PC-3 (cell line): Measurements from ENCODE around the gene TBC1D12. TPM values are rescaled to one million over a fixed set of nuclear protein-coding genes. Genes with fewer than 3 reads are reported as not detected.
A peak's percentile ranks its signal among the peaks of the same experiment; 100 is the strongest.

Experiments used
- ATAC-seq: fragments of 200-7000 bp; cut with Tn5 transposase; 2 replicates; pipeline ENCODE4 v1.9.1; 2020; ENCODE audit warnings: mild to moderate bottlenecking, moderate library complexity
- BruUV-seq: library from RNA; stranded (reverse); fragments of 400-500 nt; replicated peaks from 2 replicates; lab custom pipeline; 2021; lab: Mats Ljungman, UMichigan
- CTCF ChIA-PET: fragments of 300-600 bp; sonication (Branson Sonifier 250); formaldehyde crosslinking; loops from one replicate; lab custom pipeline; 2022; ENCODE audit warnings: antibody characterized with exemption; lab: Charles Lee
- POLR2A ChIA-PET: fragments of 300-600 bp; sonication (Branson Sonifier 250); formaldehyde crosslinking; loops from one replicate; lab custom pipeline; 2022; ENCODE audit warnings: antibody characterized with exemption; ENCODE audit not compliant: unreplicated experiment; lab: Charles Lee
- DNase-seq: peaks from one replicate; pipeline ENCODE4 v3.0.0-alpha.2; 2015
- H2AFZ ChIP-seq: fragments of 300-600 bp; sonication (generic); 2 replicates; pipeline ENCODE4 v1.6.0; 2016; ENCODE audit warnings: antibody characterized with exemption, low read length
- H3F3A ChIP-seq: fragments of 300-600 bp; sonication (generic); one replicate; pipeline ENCODE4 v1.6.0; 2017; ENCODE audit warnings: antibody characterized with exemption, low read length, control low read depth, mild to moderate bottlenecking; ENCODE audit not compliant: unreplicated experiment
- H3K27ac ChIP-seq: fragments of 300-600 bp; sonication (generic); 2 replicates; pipeline ENCODE4 v1.5.1; 2016; ENCODE audit warnings: mild to moderate bottlenecking, low read length
- H3K27me3 ChIP-seq: fragments of 300-600 bp; sonication (generic); 2 replicates; pipeline ENCODE4 v1.6.1; 2016; ENCODE audit warnings: low read length, mixed read lengths
- H3K36me3 ChIP-seq: fragments of 300-600 bp; sonication (generic); 2 replicates; pipeline ENCODE4 v1.6.1; 2016; ENCODE audit warnings: low read depth, mixed run types, low read length, mixed read lengths
- H3K4me1 ChIP-seq: fragments of 300-600 bp; sonication (generic); 2 replicates; pipeline ENCODE4 v1.5.1; 2016; ENCODE audit warnings: low read length; ENCODE audit not compliant: insufficient read depth
- H3K4me2 ChIP-seq: fragments of 300-600 bp; sonication (generic); 2 replicates; pipeline ENCODE4 v1.6.0; 2016; ENCODE audit warnings: low read length
- H3K4me3 ChIP-seq: fragments of 300-600 bp; sonication (generic); 2 replicates; pipeline ENCODE4 v1.5.1; 2016; ENCODE audit warnings: mild to moderate bottlenecking, low read length, mixed read lengths
- H3K79me2 ChIP-seq: fragments of 300-600 bp; sonication (generic); 2 replicates; pipeline ENCODE4 v1.6.1; 2017; ENCODE audit warnings: low read length, mixed read lengths
- H3K9ac ChIP-seq: fragments of 300-600 bp; sonication (generic); 2 replicates; pipeline ENCODE4 v1.6.0; 2016; ENCODE audit warnings: mild to moderate bottlenecking, low read length
- H3K9me2 ChIP-seq: fragments of 300-600 bp; sonication (generic); replicated peaks from 2 replicates; pipeline ENCODE4 v1.6.1; 2016; ENCODE audit warnings: mixed run types, low read length, mixed read lengths
- H3K9me3 ChIP-seq: fragments of 300-600 bp; sonication (generic); 2 replicates; pipeline ENCODE4 v1.6.1; 2016; ENCODE audit warnings: low read length, mixed read lengths
- H4K20me1 ChIP-seq: fragments of 300-600 bp; sonication (generic); 2 replicates; pipeline ENCODE4 v1.6.1; 2016; ENCODE audit warnings: low read length, mixed read lengths
- EZH2 ChIP-seq: fragments of 300-600 bp; sonication (generic); IDR thresholded peaks from one replicate; pipeline ENCODE4 v1.6.1; 2017; ENCODE audit warnings: antibody characterized with exemption, mild to moderate bottlenecking, low read length; ENCODE audit not compliant: unreplicated experiment
- EZH2phosphoT487 ChIP-seq: fragments of 300-600 bp; sonication (generic); IDR thresholded peaks from 2 replicates; pipeline ENCODE4 v1.6.1; 2018; ENCODE audit warnings: mild to moderate bottlenecking, antibody characterized with exemption, low read length, borderline replicate concordance
- intact Hi-C: fragments of 100-400 bp; cut with micrococcal nuclease; formaldehyde crosslinking; loops from 2 replicates; pipeline ENCODE4 v1.9.0; 2023
- total RNA-seq: library from RNA; depleted of rRNA; stranded (reverse); fragments of >200 nt; gene quantifications from 2 replicates; pipeline ENCODE4 v1.2.3, GENCODE V29; 2014
- TF ChIP-seq, protein P1 (sequence below): fragments of 300-600 bp; sonication (generic); conservative IDR thresholded peaks from 2 replicates; pipeline ENCODE4 v1.5.1; 2017; ENCODE audit warnings: antibody characterized with exemption, low read depth, mild to moderate bottlenecking, low read length

The TBC1D12 gene
- total RNA-seq, 1 experiment from 2014 or later: 4.5 TPM

DNA sequence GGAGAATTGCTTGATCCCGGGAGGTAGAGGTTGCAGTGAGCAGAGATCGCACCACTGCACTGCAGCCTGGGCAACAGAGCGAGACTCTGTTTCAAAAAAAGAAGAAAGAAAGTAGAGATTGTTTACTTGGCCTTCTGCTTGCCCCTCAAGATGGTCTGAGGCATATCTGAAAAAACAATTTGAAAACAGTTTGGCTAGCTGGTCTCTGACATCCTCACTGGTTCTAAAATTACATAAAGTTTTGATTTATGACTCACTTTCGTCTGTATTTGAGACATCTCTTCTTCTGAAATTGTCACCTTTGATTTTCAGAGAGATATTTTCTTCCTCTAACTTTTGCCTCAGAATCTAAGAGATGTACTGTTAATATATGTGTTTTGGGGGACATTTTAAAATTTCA, 93.7 kb downstream of the TBC1D12 start:
- no peak for DNase-seq
- ChIA-PET CTCF (no interaction called here), POLR2A (no interaction called here)
- TF ChIP-seq, protein P1, sequence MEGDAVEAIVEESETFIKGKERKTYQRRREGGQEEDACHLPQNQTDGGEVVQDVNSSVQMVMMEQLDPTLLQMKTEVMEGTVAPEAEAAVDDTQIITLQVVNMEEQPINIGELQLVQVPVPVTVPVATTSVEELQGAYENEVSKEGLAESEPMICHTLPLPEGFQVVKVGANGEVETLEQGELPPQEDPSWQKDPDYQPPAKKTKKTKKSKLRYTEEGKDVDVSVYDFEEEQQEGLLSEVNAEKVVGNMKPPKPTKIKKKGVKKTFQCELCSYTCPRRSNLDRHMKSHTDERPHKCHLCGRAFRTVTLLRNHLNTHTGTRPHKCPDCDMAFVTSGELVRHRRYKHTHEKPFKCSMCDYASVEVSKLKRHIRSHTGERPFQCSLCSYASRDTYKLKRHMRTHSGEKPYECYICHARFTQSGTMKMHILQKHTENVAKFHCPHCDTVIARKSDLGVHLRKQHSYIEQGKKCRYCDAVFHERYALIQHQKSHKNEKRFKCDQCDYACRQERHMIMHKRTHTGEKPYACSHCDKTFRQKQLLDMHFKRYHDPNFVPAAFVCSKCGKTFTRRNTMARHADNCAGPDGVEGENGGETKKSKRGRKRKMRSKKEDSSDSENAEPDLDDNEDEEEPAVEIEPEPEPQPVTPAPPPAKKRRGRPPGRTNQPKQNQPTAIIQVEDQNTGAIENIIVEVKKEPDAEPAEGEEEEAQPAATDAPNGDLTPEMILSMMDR: no peak
- TF ChIP-seq EZH2phosphoT487 (no peak), EZH2 (no peak)
- no peaks in the 10 kb centered on the region for H3K4me1 ChIP-seq
- H3K9me2 ChIP-seq: no peaks in the 10 kb centered on the region
- no peaks in the 10 kb centered on the region for H3K9me3 ChIP-seq
- intact Hi-C loops: no loop called here
- no peaks in the 10 kb centered on the region for H3F3A ChIP-seq
- H2AFZ ChIP-seq: no peak overlapping the region
- H3K36me3 ChIP-seq: no peaks in the 10 kb centered on the region
- H3K27ac ChIP-seq: no peak overlapping the region
- no peaks in the 10 kb centered on the region for H4K20me1 ChIP-seq
- H3K4me2 ChIP-seq: no peak overlapping the region
- BruUV-seq: no TSS peak
- ATAC-seq: no peak
- no peaks in the 10 kb centered on the region for H3K79me2 ChIP-seq
- H3K9ac ChIP-seq: no peak overlapping the region
- H3K27me3 ChIP-seq: no peaks in the 10 kb centered on the region
- H3K4me3 ChIP-seq: no peak overlapping the region

- Histone ChIP-seq H3K79me2 (no peaks in the 10 kb centered on the region), H3K4me1 (no peaks in the 10 kb centered on the region), H3K4me3 (no peak overlapping the region), H3K27me3 (no peaks in the 10 kb centered on the region), H2AFZ (no peak overlapping the region), H3K9ac (no peak overlapping the region), H3K9me2 (no peaks in the 10 kb centered on the region), H4K20me1 (no peaks in the 10 kb centered on the region), H3K4me2 (no peak overlapping the region), H3K27ac (no peak overlapping the region), H3K9me3 (no peaks in the 10 kb centered on the region), H3K36me3 (no peaks in the 10 kb centered on the region), H3F3A (no peaks in the 10 kb centered on the region)
- POLR2A ChIA-PET: no interaction called here
- ATAC-seq (no peak), DNase-seq (no peak)
- no TSS peak for BruUV-seq
- intact Hi-C loops: no loop called here
- TF ChIP-seq EZH2 (no peak), EZH2phosphoT487 (no peak)
- TF ChIP-seq, protein P1: no peak
- CTCF ChIA-PET: no interaction called here
These were observed 94.3 kb downstream of the TBC1D12 start for GRCh38 chr10:94496646-94497045.

DNA sequence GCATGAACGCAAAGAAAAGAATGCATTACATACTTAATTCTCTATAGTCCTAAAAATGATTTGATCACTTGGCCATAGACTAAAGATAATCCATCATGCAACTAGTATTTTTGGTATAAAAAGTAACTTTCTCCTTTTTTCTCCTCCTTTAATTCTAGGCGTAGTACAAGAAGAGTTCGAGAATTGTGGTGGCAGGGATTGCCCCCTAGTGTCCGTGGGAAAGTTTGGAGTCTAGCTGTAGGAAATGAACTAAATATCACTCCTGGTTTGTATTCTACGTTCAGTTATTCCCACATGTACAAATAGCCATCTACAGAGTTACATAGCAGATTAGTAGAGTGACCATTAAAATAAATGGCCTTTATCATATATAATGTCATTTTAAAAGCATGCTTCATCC, 97.7 kb downstream of the TBC1D12 start:
- no peaks in the 10 kb centered on the region for H3K4me1 ChIP-seq
- ATAC-seq (no peak), DNase-seq (peak; percentile 5)
- no peaks in the 10 kb centered on the region for H3F3A ChIP-seq
- ChIA-PET CTCF (interaction anchor here (0.7 kb wide), 2 partner anchors 46 to 221 kb away, joined by 3 to 4 read pairs; no protein-coding TSS in a partner anchor), POLR2A (no interaction called here)
- no peak overlapping the region for H3K4me2 ChIP-seq
- H3K79me2 ChIP-seq: no peaks in the 10 kb centered on the region
- intact Hi-C loops: no loop called here
- no peak overlapping the region for H3K27ac ChIP-seq
- TF ChIP-seq EZH2: no peak
- TF ChIP-seq EZH2phosphoT487: no peak
- TF ChIP-seq, protein P1: peak; percentile 59
- no peaks in the 10 kb centered on the region for H3K36me3 ChIP-seq
- no peaks in the 10 kb centered on the region for H3K9me2 ChIP-seq
- no peak overlapping the region for H3K9ac ChIP-seq
- H4K20me1 ChIP-seq: no peaks in the 10 kb centered on the region
- H2AFZ ChIP-seq: no peak overlapping the region
- H3K4me3 ChIP-seq: no peak overlapping the region
- no peaks in the 10 kb centered on the region for H3K9me3 ChIP-seq
- no peaks in the 10 kb centered on the region for H3K27me3 ChIP-seq
- no TSS peak for BruUV-seq
